Measurements from ENCODE around the gene LPP. TPM values are rescaled to one million over a fixed set of nuclear protein-coding genes. Genes with fewer than 3 reads are reported as not detected.

The LPP gene
- total RNA-seq, 1 donor from 2014 or later = 14.2 TPM

- H3K27me3 ChIP-seq (ENCODE audit: control insufficient read depth, insufficient read depth, low read length) = peaks cover 2% of the 10 kb centered on the region
- H3K4me3 ChIP-seq (ENCODE audit: low read depth, low read length) = no peak overlapping the region
- no peak for TF ChIP-seq CTCF (IDR thresholded peaks at IDR 0.05; ENCODE audit: insufficient read depth, low read length, severe bottlenecking)
- no peak for FAIRE-seq
- H3K36me3 ChIP-seq (ENCODE audit: control insufficient read depth, insufficient read depth, low read length) = no peaks in the 10 kb centered on the region
- DNase-seq (ENCODE audit: low read depth) = no peak
These were observed 30.7 kb downstream of the LPP start for GRCh38 chr3:188184649-188185048.

- Histone ChIP-seq H3K27me3 (ENCODE audit: control insufficient read depth, insufficient read depth, low read length) (peaks cover 2% of the 10 kb centered on the region), H3K36me3 (ENCODE audit: control insufficient read depth, insufficient read depth, low read length) (no peaks in the 10 kb centered on the region), H3K4me3 (ENCODE audit: low read depth, low read length) (no peak overlapping the region)
- TF ChIP-seq CTCF (IDR thresholded peaks at IDR 0.05; ENCODE audit: insufficient read depth, low read length, severe bottlenecking) = no peak
- FAIRE-seq (no peak), DNase-seq (ENCODE audit: low read depth) (peak; percentile 55)
These were observed 31.8 kb downstream of the LPP start for GRCh38 chr3:188185717-188186251.

GRCh38 chr3:188187053-188187452 is 33.1 kb downstream of the LPP start:
- Histone ChIP-seq H3K4me3 (ENCODE audit: low read depth, low read length) (no peak overlapping the region), H3K36me3 (ENCODE audit: control insufficient read depth, insufficient read depth, low read length) (peaks cover 2% of the 10 kb centered on the region), H3K27me3 (ENCODE audit: control insufficient read depth, insufficient read depth, low read length) (peaks cover 2% of the 10 kb centered on the region)
- no peak for TF ChIP-seq CTCF (IDR thresholded peaks at IDR 0.05; ENCODE audit: insufficient read depth, low read length, severe bottlenecking)
- FAIRE-seq (no peak), DNase-seq (ENCODE audit: low read depth) (peak; percentile 87)

- H3K36me3 ChIP-seq (ENCODE audit: control insufficient read depth, insufficient read depth, low read length) = peaks cover 5% of the 10 kb centered on the region
- peaks cover 2% of the 10 kb centered on the region for H3K27me3 ChIP-seq (ENCODE audit: control insufficient read depth, insufficient read depth, low read length)
- DNase-seq (ENCODE audit: low read depth) (peak; percentile 61), FAIRE-seq (no peak)
- no peak for TF ChIP-seq CTCF (IDR thresholded peaks at IDR 0.05; ENCODE audit: insufficient read depth, low read length, severe bottlenecking)
- no peak overlapping the region for H3K4me3 ChIP-seq (ENCODE audit: low read depth, low read length)
These were observed 35.0 kb downstream of the LPP start for GRCh38 chr3:188188911-188189310.

- Histone ChIP-seq H3K36me3 (ENCODE audit: control insufficient read depth, insufficient read depth, low read length) (peaks cover 5% of the 10 kb centered on the region), H3K27me3 (ENCODE audit: control insufficient read depth, insufficient read depth, low read length) (no peaks in the 10 kb centered on the region), H3K4me3 (ENCODE audit: low read depth, low read length) (no peak overlapping the region)
- DNase-seq (ENCODE audit: low read depth) = no peak
- no peak for FAIRE-seq
- TF ChIP-seq CTCF (IDR thresholded peaks at IDR 0.05; ENCODE audit: insufficient read depth, low read length, severe bottlenecking) = no peak
These were observed 37.5 kb downstream of the LPP start for GRCh38 chr3:188191460-188191859.

- H3K27me3 ChIP-seq (ENCODE audit: control insufficient read depth, insufficient read depth, low read length) = no peaks in the 10 kb centered on the region
- TF ChIP-seq CTCF (IDR thresholded peaks at IDR 0.05; ENCODE audit: insufficient read depth, low read length, severe bottlenecking) = no peak
- H3K4me3 ChIP-seq (ENCODE audit: low read depth, low read length) = no peak overlapping the region
- DNase-seq (ENCODE audit: low read depth) = no peak
- H3K36me3 ChIP-seq (ENCODE audit: control insufficient read depth, insufficient read depth, low read length) = peaks cover 5% of the 10 kb centered on the region
- FAIRE-seq = no peak
These were observed 38.1 kb downstream of the LPP start for GRCh38 chr3:188192034-188192433.
